GM12892 (cell line): ENCODE measurements around the gene KDM6A.

ENCODE experiments used
- POLR2A ChIP-seq: IDR thresholded peaks from 2 replicates; pipeline ENCODE4 v1.6.1; 2011; ENCODE audit warnings: low read depth, low read length, control low read depth
- TAF1 ChIP-seq: IDR thresholded peaks from 2 replicates; pipeline ENCODE4 v1.6.1; 2011; ENCODE audit warnings: low read depth, mild to moderate bottlenecking, control low read depth, low read length, borderline replicate concordance

GRCh38 chrX:45036161-45036560 is 163.2 kb downstream of the KDM6A start:
- TF ChIP-seq TAF1: no peak
- TF ChIP-seq POLR2A: no peak
